Body of pancreas (tissue), 4 donors: ENCODE data around the gene LYSMD2. TPM values are rescaled to one million over a fixed set of nuclear protein-coding genes. Genes with fewer than 3 reads are reported as not detected.

Source experiments
- ATAC-seq: fragments of 150-250 bp; one replicate; pipeline ENCODE4 v1.9.1; 2016
- DNase-seq, 4 donors: peaks; one replicate each; pipeline ENCODE4 v3.0.0-alpha.2; 2019
- H3K27ac ChIP-seq, 4 donors: fragments of 200-600 bp; sonication (generic); 1 replicate in 3 of 4; 2 replicates in 1 of 4; pipeline versions ENCODE4 v1.5.1 to v1.6.1; 2016 to 2019; ENCODE audit warnings: mild to moderate bottlenecking in 1 of 4, mixed read lengths in 1 of 4, moderate library complexity in 1 of 4
- H3K27me3 ChIP-seq, 2 donors: fragments of 200-600 bp; sonication (generic); one replicate each; pipeline ENCODE4 v1.6.0; 2016; ENCODE audit warnings: mild to moderate bottlenecking in 1 of 2
- H3K36me3 ChIP-seq, 2 donors: fragments of 200-600 bp; sonication (generic); replicated peaks in 1 of 2; 2 replicates each; pipeline ENCODE4 v1.5.1; 2016; ENCODE audit warnings: low read depth in 2 of 2; ENCODE audit not compliant: insufficient read depth in 1 of 2
- H3K4me1 ChIP-seq: fragments of 200-600 bp; sonication (generic); one replicate; pipeline ENCODE4 v1.6.0; 2016
- H3K4me3 ChIP-seq, 2 donors: fragments of 200-600 bp; sonication (generic); 1 replicate in 1 of 2; 2 replicates in 1 of 2; pipeline ENCODE4 v1.5.1; 2016 to 2019
- H3K9me3 ChIP-seq, 3 donors: fragments of 200-600 bp; sonication (generic); 1 replicate in 2 of 3; 2 replicates in 1 of 3; pipeline ENCODE4 v1.5.1; 2016
- POLR2A ChIP-seq, 3 donors: fragments of 450-650 bp; IDR thresholded peaks; one replicate each; pipeline ENCODE4 v1.6.1; 2016; ENCODE audit warnings: antibody characterized with exemption in 3 of 3, mild to moderate bottlenecking in 2 of 3
- WGBS, 2 donors: methylation state at CpG; one replicate each; pipeline ENCODE4 v1.1.5; 2017; 5-methylcytosine and 5-hydroxymethylcytosine counted together
- intact Hi-C: fragments of 100-400 bp; cut with DNase I; formaldehyde crosslinking; loops from one replicate; pipeline ENCODE4 v1.15.1; 2023
- total RNA-seq, 2 donors: library from RNA; depleted of rRNA; stranded (reverse); fragments of >200 nt; gene quantifications; one replicate each; pipeline ENCODE4 v1.1.0, GENCODE V29; 2016
- TF ChIP-seq, protein P1 (sequence below), 7 experiments: fragments of 450-650 bp in 4 of 7; fragments of 200-600 bp in 3 of 7; sonication (generic) in 3 of 7; IDR thresholded peaks; one replicate each; pipeline ENCODE4 v1.5.1; 2016 to 2019; ENCODE audit warnings: antibody characterized with exemption in 7 of 7

LYSMD2 gene
- total RNA-seq, 2 donors from 2014 or later: 8.0 to 20.1 TPM

DNA sequence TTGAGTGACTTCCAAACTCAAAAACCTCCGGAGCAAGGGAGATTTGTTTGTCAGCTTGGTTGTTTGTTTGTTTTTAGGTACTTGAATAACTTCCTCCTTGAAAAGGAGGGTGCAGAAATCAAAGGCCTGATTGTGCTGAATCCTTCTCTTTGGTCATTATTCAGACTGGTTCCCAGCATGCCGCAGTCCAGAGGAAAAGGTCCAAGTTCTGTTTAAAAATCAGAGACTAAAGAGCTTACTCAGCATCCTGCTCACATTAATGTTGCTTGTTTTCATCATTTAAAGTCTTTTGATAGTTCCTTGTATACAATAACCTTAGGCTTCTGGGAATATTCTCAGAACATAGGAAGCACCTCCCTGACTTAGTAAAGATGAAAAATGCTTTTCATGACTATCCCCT lies 57.1 kb downstream of the LYSMD2 start:
- intact Hi-C loops: no loop called here
- Histone ChIP-seq H3K4me1 (peaks cover 9% of the 10 kb centered on the region), H3K9me3 (no peaks in the 10 kb centered on the region), H3K27ac (no peak overlapping the region), H3K4me3 (no peak overlapping the region), H3K36me3 (no peaks in the 10 kb centered on the region), H3K27me3 (no peaks in the 10 kb centered on the region)
- WGBS, 2 donors: 33 to 40% methylated on average over 2 of the region's 2 CpGs
- no peak for DNase-seq
- TF ChIP-seq POLR2A (IDR thresholded peaks at IDR 0.05): no peak
- TF ChIP-seq, protein P1, sequence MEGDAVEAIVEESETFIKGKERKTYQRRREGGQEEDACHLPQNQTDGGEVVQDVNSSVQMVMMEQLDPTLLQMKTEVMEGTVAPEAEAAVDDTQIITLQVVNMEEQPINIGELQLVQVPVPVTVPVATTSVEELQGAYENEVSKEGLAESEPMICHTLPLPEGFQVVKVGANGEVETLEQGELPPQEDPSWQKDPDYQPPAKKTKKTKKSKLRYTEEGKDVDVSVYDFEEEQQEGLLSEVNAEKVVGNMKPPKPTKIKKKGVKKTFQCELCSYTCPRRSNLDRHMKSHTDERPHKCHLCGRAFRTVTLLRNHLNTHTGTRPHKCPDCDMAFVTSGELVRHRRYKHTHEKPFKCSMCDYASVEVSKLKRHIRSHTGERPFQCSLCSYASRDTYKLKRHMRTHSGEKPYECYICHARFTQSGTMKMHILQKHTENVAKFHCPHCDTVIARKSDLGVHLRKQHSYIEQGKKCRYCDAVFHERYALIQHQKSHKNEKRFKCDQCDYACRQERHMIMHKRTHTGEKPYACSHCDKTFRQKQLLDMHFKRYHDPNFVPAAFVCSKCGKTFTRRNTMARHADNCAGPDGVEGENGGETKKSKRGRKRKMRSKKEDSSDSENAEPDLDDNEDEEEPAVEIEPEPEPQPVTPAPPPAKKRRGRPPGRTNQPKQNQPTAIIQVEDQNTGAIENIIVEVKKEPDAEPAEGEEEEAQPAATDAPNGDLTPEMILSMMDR (IDR thresholded peaks at IDR 0.05): no peak
- ATAC-seq: no peak

DNA sequence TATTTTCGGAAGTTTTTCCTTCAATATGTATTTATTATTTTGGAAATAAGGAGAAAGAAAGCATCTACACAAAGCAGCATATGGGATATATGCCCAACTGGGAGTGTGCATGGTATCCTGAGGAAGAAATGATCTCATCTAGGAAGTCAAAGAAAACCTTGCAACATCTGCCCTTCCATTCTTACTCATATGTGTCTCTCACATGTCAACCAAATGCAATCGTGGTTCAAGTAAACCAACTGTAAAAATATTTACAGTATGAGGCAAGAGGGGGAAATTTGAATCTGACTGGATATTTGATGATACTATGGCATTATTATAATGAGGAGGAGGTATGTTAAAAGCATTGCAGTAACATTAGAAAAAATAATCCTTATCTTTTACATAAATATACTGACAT lies 59.4 kb downstream of the LYSMD2 start:
- H3K4me3 ChIP-seq: no peak overlapping the region

DNA sequence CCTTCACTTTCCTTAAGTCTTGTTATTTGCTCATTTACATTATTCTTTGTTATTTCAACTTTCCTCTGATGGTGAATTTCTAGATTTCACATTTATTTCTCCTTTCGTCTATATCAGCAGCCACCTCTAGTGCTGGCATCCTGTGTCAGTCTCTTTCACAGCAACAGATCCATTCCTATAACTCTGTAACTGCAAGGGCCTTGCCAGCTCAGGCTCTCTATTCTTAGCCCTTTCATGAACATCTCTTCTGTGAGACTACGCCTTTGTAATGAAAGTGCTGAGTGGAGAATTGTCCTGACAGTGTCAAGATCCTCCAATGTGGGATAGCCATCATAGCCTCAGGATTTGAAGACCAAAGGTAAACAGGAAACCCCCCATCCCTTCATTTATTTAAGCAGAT lies 60.0 kb downstream of the LYSMD2 start:
- 85% methylated on average over 2 of the region's 2 CpGs for WGBS, 2 donors
- no peak for DNase-seq
- H3K4me1 ChIP-seq: peaks cover 9% of the 10 kb centered on the region
- no peaks in the 10 kb centered on the region for H3K36me3 ChIP-seq
- intact Hi-C loops: no loop called here
- no peak for ATAC-seq
- H3K9me3 ChIP-seq: no peaks in the 10 kb centered on the region
- no peaks in the 10 kb centered on the region for H3K27me3 ChIP-seq
- no peak overlapping the region for H3K27ac ChIP-seq
- H3K4me3 ChIP-seq: no peak overlapping the region
- TF ChIP-seq, protein P1 (IDR thresholded peaks at IDR 0.05): no peak
- TF ChIP-seq POLR2A (IDR thresholded peaks at IDR 0.05): no peak

More for the DNA sequence above, 59.4 kb downstream of the LYSMD2 start:
- no peak for ATAC-seq
- no peaks in the 10 kb centered on the region for H3K36me3 ChIP-seq
- no peak for TF ChIP-seq POLR2A (IDR thresholded peaks at IDR 0.05)
- TF ChIP-seq, protein P1 (IDR thresholded peaks at IDR 0.05): no peak
- no peak overlapping the region for H3K27ac ChIP-seq
- no peaks in the 10 kb centered on the region for H3K9me3 ChIP-seq
- H3K4me1 ChIP-seq: peaks cover 9% of the 10 kb centered on the region
- WGBS, 2 donors: 42 to 47% methylated on average over 2 of the region's 2 CpGs
- H3K27me3 ChIP-seq: no peaks in the 10 kb centered on the region
- no peak for DNase-seq
- intact Hi-C loops: no loop called here

DNA sequence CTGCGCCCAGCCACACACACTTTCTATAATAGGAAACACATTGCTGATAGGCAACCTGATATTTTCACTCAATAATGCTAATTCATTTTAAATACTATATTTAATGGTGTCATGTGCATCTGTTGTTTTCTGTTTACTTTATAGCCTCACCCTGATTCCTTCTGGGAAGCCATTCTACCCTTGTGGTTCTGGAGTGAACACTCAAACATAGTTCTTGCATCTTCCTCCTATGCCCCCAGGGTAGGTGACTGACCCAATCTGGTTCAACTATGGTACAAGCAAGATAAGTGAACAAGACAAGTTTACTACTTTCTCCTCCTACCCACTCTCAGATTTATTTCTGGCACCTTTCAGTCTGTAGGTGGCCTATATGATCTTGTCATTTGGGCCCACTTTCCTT lies 60.4 kb downstream of the LYSMD2 start:
- Histone ChIP-seq H3K4me1 (peaks cover 9% of the 10 kb centered on the region), H3K27me3 (no peaks in the 10 kb centered on the region), H3K9me3 (no peaks in the 10 kb centered on the region), H3K27ac (no peak overlapping the region), H3K4me3 (no peak overlapping the region), H3K36me3 (no peaks in the 10 kb centered on the region)
- 90% methylated on average over 1 of the region's 1 CpG for WGBS, 2 donors
- intact Hi-C loops: no loop called here
- ATAC-seq: no peak
- TF ChIP-seq POLR2A (IDR thresholded peaks at IDR 0.05): no peak
- TF ChIP-seq, protein P1 (IDR thresholded peaks at IDR 0.05): no peak
- no peak for DNase-seq

DNA sequence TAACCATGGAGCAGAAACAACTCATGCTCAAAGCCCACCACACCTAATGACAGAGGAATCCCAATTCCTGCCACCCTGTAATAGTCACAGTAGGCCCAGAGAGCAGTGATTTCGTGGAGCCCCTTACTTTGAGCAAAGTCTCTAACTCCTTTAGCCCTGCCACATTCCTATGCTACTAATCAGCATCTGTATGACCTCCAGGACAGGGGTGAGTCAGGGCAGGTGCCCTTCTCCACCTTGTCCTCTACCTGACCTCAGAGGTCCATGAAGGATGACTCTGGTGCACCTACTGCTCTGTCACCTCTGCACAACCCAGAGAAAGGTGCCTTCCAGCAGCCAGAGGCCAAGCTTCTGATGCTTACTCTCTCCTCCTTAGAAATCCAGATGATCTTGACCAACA lies 62.2 kb downstream of the LYSMD2 start:
- Histone ChIP-seq H3K27ac (no peak overlapping the region), H3K4me1 (no peaks in the 10 kb centered on the region), H3K4me3 (no peak overlapping the region), H3K27me3 (no peaks in the 10 kb centered on the region), H3K9me3 (no peaks in the 10 kb centered on the region), H3K36me3 (no peaks in the 10 kb centered on the region)
- ATAC-seq (no peak), DNase-seq (no peak)
- TF ChIP-seq, protein P1 (IDR thresholded peaks at IDR 0.05): no peak
- TF ChIP-seq POLR2A (IDR thresholded peaks at IDR 0.05): no peak
- intact Hi-C loops: no loop called here
- 13 to 37% methylated on average over 1 of the region's 1 CpG for WGBS, 2 donors
